ENCODE data around the gene DOCK9.

Gene DOCK9

DNA sequence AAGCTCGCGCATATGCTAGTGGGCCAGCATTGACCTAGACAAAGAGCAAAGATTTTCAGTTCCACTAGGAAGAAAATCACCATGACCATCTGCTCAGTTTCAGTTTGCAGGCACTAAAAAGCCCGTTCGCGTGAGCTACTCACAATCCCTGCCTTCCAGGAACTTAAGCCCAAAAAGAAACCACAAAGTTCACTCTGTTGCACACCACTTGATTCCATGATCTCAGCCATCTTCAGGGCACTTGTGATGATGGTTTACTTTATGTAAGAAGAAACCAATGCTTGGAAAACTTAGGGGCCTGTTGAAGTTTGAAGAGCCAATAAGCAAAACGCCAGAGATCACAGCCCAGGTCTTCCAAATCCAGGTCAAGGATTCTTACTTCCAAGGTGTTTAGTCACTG lies 180.4 kb downstream of the DOCK9 start:
- no peak for DNase-seq (ENCODE audit: low spot score)

- no peak for DNase-seq (ENCODE audit: low spot score)
These were observed 181.1 kb downstream of the DOCK9 start for GRCh38 chr13:98796798-98797197.

DNA sequence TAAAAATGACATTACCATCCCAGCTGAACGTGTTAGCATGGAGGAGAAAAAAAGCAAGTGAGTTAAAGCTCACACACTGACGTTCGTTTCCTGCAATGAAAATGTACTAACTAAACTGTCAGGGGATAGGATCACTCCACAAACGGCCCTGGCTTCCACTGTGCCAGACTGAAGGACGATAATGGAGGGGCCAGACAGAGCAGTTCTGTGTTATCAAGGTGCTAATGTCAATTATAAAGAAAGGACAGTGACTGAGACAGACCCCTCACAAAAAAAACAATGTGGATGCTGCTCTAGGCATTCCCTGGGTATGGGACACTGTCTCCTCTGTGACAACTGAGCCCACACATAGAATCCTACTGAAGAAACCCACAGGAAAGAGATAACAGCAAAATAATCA lies 181.7 kb downstream of the DOCK9 start:
- no peak for DNase-seq (ENCODE audit: low spot score)

DNA sequence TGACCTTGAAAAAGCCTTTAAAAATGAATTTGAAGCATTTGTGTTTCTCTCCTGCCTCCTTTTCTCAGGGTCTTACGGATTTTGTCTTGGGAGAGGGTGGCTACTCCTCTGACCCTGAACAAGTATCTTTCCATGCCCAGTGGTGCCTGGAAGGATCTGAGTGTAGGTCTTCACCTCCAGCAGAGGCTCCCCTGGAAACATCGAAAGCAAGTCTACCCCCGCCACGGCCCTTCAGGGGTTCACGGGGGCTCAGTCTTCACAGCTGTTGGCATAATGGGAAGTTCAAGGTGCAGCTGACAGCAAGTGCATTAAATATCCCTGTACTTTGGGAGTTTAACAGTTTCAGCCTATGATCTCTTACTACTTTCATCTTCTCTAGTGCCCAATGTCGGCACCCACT lies 182.6 kb downstream of the DOCK9 start:
- DNase-seq (ENCODE audit: low spot score): no peak

DNA sequence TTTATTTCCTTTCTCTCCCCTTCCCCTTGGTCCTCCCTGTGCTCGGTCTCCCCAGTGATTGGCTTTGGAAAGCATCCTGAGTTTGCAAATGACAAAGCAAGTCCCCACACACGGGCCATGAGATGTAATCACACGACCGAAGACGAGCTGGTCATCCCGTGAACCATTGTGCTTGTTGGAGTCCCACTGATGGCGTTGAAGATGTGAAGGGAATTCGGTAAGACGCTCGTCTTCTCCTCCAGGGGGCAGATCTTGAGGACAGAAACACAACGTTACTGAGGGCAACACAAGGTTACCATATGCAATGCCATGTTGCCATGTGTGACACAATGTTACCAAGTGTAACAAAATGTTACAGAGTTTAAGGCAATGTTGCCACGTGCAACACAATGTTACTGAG lies 183.4 kb downstream of the DOCK9 start:
- DNase-seq (ENCODE audit: low spot score): no peak

DNA sequence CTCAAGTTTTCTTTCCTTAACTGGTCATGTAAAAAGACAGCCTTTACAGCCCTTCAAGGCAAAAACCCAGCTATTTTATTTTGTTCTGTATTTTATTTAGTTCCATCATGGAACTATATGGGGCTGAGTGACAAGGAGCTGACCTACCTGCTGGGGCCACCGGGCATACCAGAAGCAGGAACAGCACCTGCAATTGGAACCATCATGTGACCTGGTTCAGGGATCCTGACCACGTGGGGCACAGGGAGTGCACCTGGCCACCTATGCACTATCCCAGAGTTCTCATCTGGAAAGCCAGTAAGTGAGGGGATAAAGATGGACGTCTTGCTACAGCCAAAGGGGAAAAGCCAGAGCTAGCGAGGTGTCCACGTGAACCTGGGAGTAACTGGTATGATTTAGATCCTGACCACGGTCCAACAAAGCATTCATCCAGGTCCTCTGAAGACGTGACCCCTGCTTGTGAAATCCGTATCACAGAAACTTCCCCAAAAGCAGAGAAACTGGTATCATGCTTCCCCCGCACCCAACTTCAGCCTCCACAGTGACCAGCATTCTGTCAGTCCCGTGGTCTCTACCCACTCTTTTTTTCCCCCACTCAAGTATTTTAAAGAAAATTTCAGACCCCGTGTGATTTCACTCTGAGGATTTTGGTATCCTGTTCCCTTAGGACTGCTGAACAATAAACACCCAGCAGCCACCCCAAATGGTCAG lies 184.9 kb downstream of the DOCK9 start:
- no peak for DNase-seq (ENCODE audit: low spot score)

- no peak for DNase-seq (ENCODE audit: low spot score)
These were observed 185.5 kb downstream of the DOCK9 start for GRCh38 chr13:98792321-98792720.

DNA sequence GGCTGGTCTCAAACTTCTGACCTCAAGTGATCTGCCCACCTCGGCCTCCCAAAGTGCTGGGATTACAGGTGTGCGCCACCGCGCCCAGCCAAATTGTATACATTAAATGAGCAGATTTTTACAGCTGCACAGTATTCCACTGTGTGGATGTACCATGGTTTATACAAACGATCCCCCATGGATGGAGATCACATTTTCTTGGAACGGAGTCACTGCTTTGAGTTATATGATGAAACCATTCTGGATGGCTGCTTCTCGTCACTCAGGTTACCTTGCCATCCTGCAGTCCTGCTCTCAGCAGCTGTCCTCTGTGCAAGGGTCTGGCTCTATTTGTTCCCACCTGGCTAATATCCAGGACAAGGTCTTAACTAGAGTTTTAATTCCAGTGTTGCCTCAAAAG lies 186.3 kb downstream of the DOCK9 start:
- DNase-seq (ENCODE audit: low spot score): no peak

DNA sequence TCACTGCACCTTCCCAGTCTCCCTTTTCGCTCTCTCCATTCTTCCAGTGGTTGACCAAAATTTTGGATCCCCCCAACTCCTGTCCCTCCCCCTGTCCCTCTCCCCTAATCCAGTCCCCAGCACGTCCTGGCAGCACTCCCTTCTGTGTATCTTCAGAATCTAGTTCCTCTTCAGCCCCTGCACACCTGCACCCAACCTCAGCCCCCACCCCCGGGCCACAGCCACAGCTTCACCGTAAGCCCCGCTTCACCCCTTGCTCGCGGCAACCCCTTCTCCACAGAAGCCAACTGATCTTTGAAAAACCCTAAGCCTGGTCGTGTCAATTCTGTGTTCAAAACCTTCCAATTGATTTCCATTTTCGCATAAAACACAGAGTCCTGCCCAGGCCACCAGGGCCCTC lies 189.9 kb downstream of the DOCK9 start:
- no peak for DNase-seq (ENCODE audit: low spot score)

DNA sequence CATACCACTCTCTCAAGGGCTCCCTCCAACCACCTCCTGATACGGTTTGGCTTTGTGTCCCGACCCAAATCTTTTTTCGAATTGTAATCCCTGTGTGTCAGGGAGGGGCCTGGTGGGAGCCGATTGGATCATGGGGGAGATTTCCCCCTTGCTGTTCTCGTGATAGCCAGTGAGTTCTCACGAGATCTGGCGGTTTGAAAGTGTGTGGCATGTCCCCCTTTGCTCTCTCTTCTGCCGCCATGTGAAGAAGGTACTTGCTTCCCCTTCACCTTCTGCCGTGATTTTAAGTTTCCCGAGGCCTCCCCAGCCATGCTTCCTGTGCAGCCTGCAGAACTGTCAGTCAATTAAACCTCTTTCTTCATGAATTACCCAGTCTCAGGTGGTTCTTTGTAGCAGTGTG lies 190.7 kb downstream of the DOCK9 start:
- no peak for DNase-seq (ENCODE audit: low spot score)

DNA sequence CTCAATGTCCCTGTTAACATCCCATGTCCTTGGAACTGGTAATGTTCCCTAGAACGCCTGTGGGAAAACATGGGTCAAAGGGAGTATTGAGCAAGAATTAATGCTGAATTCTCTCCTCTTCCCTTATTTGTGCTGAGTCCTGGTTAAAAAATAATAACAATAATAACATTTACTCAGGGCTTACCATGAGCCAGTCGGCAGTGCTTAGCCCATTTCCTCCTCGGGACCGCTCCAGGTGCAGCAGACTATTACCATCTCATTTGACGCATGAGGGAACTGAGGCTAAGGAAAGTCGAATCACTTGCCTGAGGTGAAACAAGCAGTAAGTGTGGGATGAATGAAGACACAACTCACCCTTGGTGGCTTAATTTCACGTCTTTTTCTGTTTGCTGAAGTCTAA lies 191.8 kb downstream of the DOCK9 start:
- no peak for DNase-seq (ENCODE audit: low spot score)

GRCh38 chr13:98785405-98785804 lies 192.5 kb downstream of the DOCK9 start:
- no peak for DNase-seq (ENCODE audit: low spot score)

DNA sequence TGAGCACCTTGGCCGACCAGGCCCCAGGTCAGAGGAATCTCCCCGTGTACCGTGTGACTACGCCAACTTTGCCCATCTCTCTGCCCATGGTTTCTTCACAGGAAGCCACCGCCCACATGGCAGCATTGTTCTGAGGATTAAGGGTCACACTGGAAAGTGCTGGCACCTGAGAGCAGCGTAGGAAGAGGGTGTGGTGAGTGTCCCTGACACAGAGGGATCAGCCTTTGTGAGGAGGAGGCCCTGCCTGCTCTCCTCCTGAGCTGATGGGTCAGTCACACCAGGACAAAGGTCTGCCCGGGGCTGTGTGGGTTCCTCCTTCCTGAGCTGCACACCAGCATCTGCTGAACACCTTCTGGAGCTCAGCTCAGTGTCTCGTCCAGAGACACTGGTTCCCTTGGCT lies 193.2 kb downstream of the DOCK9 start:
- DNase-seq (ENCODE audit: low spot score): no peak

DNA sequence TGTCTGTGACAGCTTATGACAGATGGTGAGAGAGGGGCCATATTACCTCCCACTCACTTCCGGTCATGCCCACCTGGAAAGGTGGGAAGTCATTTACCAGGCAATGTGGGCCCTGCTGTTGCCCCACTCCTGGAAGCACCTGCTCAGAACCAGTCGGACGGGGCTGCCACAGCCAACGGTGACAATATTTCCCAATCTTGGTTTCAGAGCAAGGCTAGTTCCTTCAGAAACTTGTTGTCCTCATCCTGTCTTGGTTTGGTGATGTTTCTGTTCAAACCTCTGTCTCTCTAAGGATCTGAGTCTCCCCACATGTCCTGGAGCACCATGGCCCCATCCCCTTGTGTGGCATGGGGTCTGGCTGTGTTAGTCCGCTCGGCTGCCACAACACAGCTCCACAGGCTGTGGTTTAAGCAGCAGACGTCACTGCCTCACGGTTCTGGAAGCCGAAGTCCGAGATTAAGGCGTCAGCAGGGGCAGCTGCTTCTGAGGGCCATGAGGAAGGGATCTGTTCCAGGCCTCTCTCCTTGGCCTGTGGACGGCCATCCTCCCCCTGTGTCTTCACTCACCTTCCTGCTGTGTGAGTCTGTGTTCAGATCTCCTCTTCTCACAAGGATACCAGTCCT lies 193.9 kb downstream of the DOCK9 start:
- no peak for DNase-seq (ENCODE audit: low spot score)

DNA sequence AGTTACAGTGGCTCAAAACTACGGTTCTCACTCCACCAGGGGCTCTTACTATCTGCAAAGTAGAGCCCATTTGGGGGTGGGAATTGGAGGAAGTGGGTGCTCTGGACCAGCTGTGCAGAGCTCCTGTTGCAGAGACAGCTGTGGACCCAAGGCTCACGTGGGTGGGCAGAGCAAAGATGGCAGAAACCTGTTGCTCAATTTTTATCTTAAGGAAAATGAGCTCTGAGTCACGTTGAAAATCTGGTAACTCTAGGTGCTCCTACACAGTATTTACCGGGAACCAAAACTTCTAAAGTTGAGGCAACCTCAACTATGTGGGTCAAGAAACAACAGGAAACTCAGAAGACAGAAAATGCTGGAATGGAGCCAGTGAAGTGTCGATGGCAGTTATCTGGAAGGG lies 195.2 kb downstream of the DOCK9 start:
- no peak for DNase-seq (ENCODE audit: low spot score)

- DNase-seq (ENCODE audit: low spot score): no peak
These were observed 196.0 kb downstream of the DOCK9 start for GRCh38 chr13:98781905-98782304.

GRCh38 chr13:98781470-98781869 lies 196.4 kb downstream of the DOCK9 start:
- DNase-seq (ENCODE audit: low spot score): no peak

DNA sequence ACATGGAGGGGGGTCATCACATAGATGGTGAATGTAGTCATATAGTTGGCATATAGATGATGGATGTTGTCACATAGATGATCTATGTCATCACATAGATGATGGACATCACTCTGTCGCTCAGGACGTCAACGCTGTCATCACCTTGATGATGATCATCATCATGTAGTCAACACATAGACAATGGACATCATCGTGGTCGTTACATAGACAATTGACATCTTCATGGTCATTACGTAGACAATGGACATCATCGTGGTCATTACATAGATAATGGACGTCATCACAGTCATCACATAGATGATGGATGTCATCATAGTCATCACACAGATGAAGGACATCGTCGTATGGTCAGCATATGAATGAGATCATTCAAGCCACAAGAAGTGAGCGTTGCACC lies 196.8 kb downstream of the DOCK9 start:
- no peak for DNase-seq (ENCODE audit: low spot score)

DNA sequence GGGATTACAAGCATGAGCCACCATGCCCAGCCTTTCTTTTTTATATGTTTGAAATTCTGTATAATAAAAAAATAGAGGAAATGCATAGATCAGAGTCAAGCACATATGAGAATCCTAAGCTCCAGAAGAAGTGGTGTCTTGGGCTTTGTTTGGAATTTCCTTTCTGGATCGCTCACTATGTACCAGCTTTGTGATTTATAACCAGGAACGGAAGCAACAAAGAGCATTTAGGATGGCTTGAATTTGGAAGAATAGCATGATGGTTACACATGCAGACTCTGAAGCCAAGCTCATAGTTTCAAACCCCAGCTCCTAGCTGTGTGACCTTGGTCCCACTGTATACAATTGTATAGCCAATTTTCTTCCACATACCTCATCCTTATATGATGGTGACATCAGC lies 197.4 kb downstream of the DOCK9 start:
- no peak for DNase-seq (ENCODE audit: low spot score)

DNA sequence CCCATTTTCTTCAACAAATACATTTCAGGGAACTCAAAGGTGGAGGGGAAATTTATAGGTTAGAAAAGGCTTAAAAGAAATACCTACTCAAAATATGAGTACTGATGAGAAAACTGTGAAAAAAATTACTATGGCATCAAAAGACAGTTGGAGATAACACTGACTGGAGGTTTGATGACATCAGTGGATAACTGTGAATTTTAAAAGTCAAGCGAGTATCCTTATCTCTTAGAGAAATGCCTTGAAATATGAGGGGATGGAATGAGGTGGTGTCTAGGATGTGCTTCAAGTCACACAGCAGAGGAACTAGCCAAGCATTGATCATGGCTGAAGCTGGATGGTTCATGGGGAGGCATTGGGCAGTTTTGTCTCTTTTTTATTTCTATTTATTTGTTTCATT lies 198.2 kb downstream of the DOCK9 start:
- no peak for DNase-seq (ENCODE audit: low spot score)

DNA sequence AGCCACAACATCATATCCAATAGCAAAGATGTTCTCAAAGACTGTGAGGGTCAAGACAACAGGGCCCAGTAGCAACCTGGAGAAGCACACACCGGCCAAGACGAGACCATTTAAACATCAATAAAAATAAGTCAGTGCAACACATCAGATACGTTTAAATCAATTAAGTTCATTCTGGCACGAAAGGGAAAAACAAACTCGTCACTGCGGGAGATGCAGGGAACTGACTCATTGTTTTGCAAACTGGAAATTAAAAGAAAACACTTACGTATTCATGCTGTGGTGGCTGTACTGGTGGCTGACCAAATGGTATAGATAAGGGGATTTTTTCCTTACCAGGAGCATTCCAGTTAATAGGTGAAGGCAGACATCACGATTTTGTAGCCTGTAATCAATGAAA lies 199.1 kb downstream of the DOCK9 start:
- no peak for DNase-seq (ENCODE audit: low spot score)

GRCh38 chr13:98776644-98777043 lies 201.2 kb downstream of the DOCK9 start:
- DNase-seq (ENCODE audit: low spot score): no peak

DNA sequence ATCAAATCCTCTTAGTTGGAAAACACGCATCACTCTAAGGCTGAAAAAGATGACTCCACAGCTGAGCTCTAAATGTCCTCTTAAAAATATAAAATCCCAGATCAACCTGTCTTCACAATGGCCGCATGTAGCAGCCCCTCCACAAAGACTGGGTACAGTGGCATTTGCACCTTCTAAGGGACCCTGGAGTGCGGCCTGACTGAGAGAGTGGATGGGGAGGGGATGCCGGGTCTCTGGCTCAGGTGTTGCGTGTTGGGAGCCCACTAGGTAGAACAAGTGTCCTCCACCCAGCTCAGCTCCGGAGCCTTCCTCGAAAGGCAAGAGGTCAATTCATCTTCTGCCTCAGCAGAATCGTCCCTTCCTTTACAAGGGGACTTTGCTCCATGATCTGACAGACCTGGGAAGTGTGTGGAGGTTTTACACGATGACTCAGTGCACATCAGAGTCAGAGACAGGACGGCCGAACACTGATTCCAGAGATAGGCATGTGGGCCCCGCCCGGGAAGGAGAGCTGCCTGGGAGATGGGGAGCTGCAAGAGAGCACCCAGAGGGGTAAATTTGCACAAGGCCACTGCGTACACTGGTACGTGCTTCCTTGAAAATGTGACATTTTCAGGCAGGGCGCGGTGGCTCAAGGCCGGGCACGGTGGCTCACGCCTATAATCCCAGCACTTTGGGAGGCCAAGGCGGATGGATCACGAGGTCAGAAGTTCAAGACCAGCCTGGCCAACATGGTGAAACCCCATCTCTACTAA lies 201.8 kb downstream of the DOCK9 start:
- DNase-seq (ENCODE audit: low spot score): no peak

GRCh38 chr13:98775386-98775785 lies 202.5 kb downstream of the DOCK9 start:
- no peak for DNase-seq (ENCODE audit: low spot score)
